ENCODE measurements around the gene CST9L. TPM values are rescaled to one million over a fixed set of nuclear protein-coding genes. Genes with fewer than 3 reads are reported as not detected.

Gene CST9L
- not detected in 2 replicates for total RNA-seq
- long read RNA-seq: 0 reads

GRCh38 chr20:23568320-23568970 lies at the start of gene CST9L:
Gene CST9L, minus strand, starts transcription at chr20:23568484. Its CDS starts 34 bp downstream, at chr20:23568450.
- H3K27me3 Mint-ChIP-seq (ENCODE audit: low read depth): no peaks in the 10 kb centered on the region
- no peak for DNase-seq (ENCODE audit: low read depth, low spot score)
- no peak within 1 kb of the TSS for H3K4me3 Mint-ChIP-seq
- no peaks in the 10 kb centered on the region for H3K36me3 Mint-ChIP-seq (ENCODE audit: low read depth)
- no peaks in the 10 kb centered on the region for H3K4me1 Mint-ChIP-seq
- no peak for TF ChIP-seq CTCF (conservative IDR thresholded peaks at IDR 0.05)
- H3K9me3 Mint-ChIP-seq: peaks cover 6% of the 10 kb centered on the region
- no peak within 1 kb of the TSS for H3K27ac Mint-ChIP-seq (ENCODE audit: unreplicated experiment)

GRCh38 chr20:23614163-23614562 lies 45.9 kb upstream of the CST9L start:
- H3K27ac Mint-ChIP-seq (ENCODE audit: unreplicated experiment): no peak overlapping the region

GRCh38 chr20:23613676-23614075 lies 45.4 kb upstream of the CST9L start:
- H3K9me3 Mint-ChIP-seq: peaks cover 2% of the 10 kb centered on the region
- no peak overlapping the region for H3K27ac Mint-ChIP-seq (ENCODE audit: unreplicated experiment)
- H3K36me3 Mint-ChIP-seq (ENCODE audit: low read depth): no peaks in the 10 kb centered on the region
- peaks cover 12% of the 10 kb centered on the region for H3K27me3 Mint-ChIP-seq (ENCODE audit: low read depth)
- H3K4me3 Mint-ChIP-seq: no peak overlapping the region
- no peak for DNase-seq (ENCODE audit: low read depth, low spot score)
- no peak for TF ChIP-seq CTCF (conservative IDR thresholded peaks at IDR 0.05)
- peaks cover 3% of the 10 kb centered on the region for H3K4me1 Mint-ChIP-seq

More at GRCh38 chr20:23614163-23614562, 45.9 kb upstream of the CST9L start:
- Mint-ChIP-seq H3K27me3 (ENCODE audit: low read depth) (peaks cover 12% of the 10 kb centered on the region), H3K4me3 (no peak overlapping the region), H3K36me3 (ENCODE audit: low read depth) (no peaks in the 10 kb centered on the region), H3K4me1 (peaks cover 3% of the 10 kb centered on the region), H3K9me3 (peaks cover 2% of the 10 kb centered on the region)
- DNase-seq (ENCODE audit: low read depth, low spot score): no peak
- no peak for TF ChIP-seq CTCF (conservative IDR thresholded peaks at IDR 0.05)

- Mint-ChIP-seq H3K27ac (ENCODE audit: unreplicated experiment) (no peak overlapping the region), H3K27me3 (ENCODE audit: low read depth) (peaks cover 5% of the 10 kb centered on the region), H3K36me3 (ENCODE audit: low read depth) (no peaks in the 10 kb centered on the region), H3K4me1 (peaks cover 3% of the 10 kb centered on the region), H3K9me3 (peaks cover 2% of the 10 kb centered on the region), H3K4me3 (no peak overlapping the region)
- no peak for TF ChIP-seq CTCF (conservative IDR thresholded peaks at IDR 0.05)
- DNase-seq (ENCODE audit: low read depth, low spot score): no peak
Measured at GRCh38 chr20:23612396-23612795, 44.1 kb upstream of the CST9L start.

GRCh38 chr20:23609486-23610109 lies 41.3 kb upstream of the CST9L start:
- no peak for TF ChIP-seq CTCF (conservative IDR thresholded peaks at IDR 0.05)
- Mint-ChIP-seq H3K9me3 (no peaks in the 10 kb centered on the region), H3K27ac (ENCODE audit: unreplicated experiment) (no peak overlapping the region), H3K4me3 (no peak overlapping the region), H3K27me3 (ENCODE audit: low read depth) (no peaks in the 10 kb centered on the region), H3K4me1 (peaks cover 8% of the 10 kb centered on the region), H3K36me3 (ENCODE audit: low read depth) (no peaks in the 10 kb centered on the region)
- DNase-seq (ENCODE audit: low read depth, low spot score): no peak

Data from neural crest cell (in vitro differentiated cells).